Immature natural killer cell (primary cell): Measurements from ENCODE around the gene GPAT2. TPM values are rescaled to one million over a fixed set of nuclear protein-coding genes. Genes with fewer than 3 reads are reported as not detected.
"Not testable (repeated sequence)": the region's sequence is repeated elsewhere in the genome, so short reads cannot be mapped to it uniquely, and the experiment has no call there.

ENCODE experiments used
- DNase-seq, 3 donors: peaks; one replicate each; pipeline ENCODE4 v3.0.0; 2022; ENCODE audit warnings: mixed read lengths in 1 of 3
- H3K27ac Mint-ChIP-seq, 6 donors: one replicate each; pipeline ENCODE4 v1.8.0; 2020; ENCODE audit warnings: mixed read lengths in 6 of 6, mild to moderate bottlenecking in 5 of 6, inconsistent platforms in 4 of 6, moderate library complexity in 3 of 6
- H3K27me3 Mint-ChIP-seq, 3 donors: one replicate each; pipeline ENCODE4 v1.8.0; 2020 to 2021; ENCODE audit warnings: low read depth in 3 of 3, mild to moderate bottlenecking in 3 of 3, mixed read lengths in 3 of 3, moderate library complexity in 3 of 3, inconsistent platforms in 1 of 3
- H3K36me3 Mint-ChIP-seq, 3 donors: one replicate each; pipeline ENCODE4 v1.8.0; 2020; ENCODE audit warnings: mixed read lengths in 3 of 3, inconsistent platforms in 2 of 3, mild to moderate bottlenecking in 2 of 3
- H3K4me1 Mint-ChIP-seq, 2 donors: one replicate each; pipeline ENCODE4 v1.8.0; 2020; ENCODE audit warnings: inconsistent platforms in 2 of 2, mild to moderate bottlenecking in 2 of 2, mixed read lengths in 2 of 2, moderate library complexity in 1 of 2
- H3K4me3 Mint-ChIP-seq, 5 donors: one replicate each; pipeline ENCODE4 v1.8.0; 2020; ENCODE audit warnings: mild to moderate bottlenecking in 5 of 5, mixed read lengths in 5 of 5, inconsistent platforms in 3 of 5, moderate library complexity in 3 of 5
- H3K9me3 Mint-ChIP-seq, 6 donors: one replicate each; pipeline ENCODE4 v1.8.0; 2020; ENCODE audit warnings: mild to moderate bottlenecking in 6 of 6, mixed read lengths in 6 of 6, inconsistent platforms in 4 of 6, moderate library complexity in 3 of 6
- polyA plus RNA-seq, 3 donors: library from polyadenylated mRNA; unstranded; fragments of 300-500 nt; fragmentation: Illumina TruSeq; gene quantifications; one replicate each; pipeline ENCODE4 v1.2.3, GENCODE V29; 2021

GPAT2 gene
- polyA plus RNA-seq, 3 donors from 2014 or later: 4.2 to 11.3 (median 6.8) TPM

GRCh38 chr2:96022701-96023447 is 11.8 kb downstream of the GPAT2 start:
- H3K27me3 Mint-ChIP-seq, H3K36me3 Mint-ChIP-seq, H3K4me1 Mint-ChIP-seq, H3K4me3 Mint-ChIP-seq, H3K9me3 Mint-ChIP-seq: not testable (repeated sequence)
- peak overlapping the region in 1 of 6 donors; percentile 34 for H3K27ac Mint-ChIP-seq
- DNase-seq: peak; percentile 66 to 77 (median 69)

DNA sequence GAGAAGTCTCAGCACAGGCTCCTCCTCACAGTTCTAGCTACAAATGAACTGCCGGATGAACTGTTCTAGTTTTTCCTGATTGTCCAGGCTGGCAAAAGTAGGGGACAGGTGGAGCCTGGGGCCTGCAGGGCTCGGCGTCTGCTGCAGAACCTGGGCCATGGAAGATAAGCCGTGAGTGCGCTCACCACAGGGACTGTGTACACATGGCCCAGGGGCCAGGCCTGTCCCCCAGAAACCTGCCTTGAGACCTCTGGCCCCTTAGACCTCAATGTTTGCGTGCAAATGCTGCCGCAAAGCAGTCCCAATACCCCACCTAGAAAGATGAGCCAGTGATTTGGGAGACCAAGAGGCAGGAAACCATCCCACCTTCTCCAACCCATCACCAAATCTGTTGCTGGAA is 12.6 kb downstream of the GPAT2 start:
- H3K27me3 Mint-ChIP-seq, H3K27ac Mint-ChIP-seq, H3K4me3 Mint-ChIP-seq, DNase-seq, H3K36me3 Mint-ChIP-seq, H3K4me1 Mint-ChIP-seq, H3K9me3 Mint-ChIP-seq: not testable (repeated sequence)

GRCh38 chr2:96021142-96021541 is 13.6 kb downstream of the GPAT2 start:
- not testable (repeated sequence) for DNase-seq, H3K4me3 Mint-ChIP-seq, H3K36me3 Mint-ChIP-seq, H3K4me1 Mint-ChIP-seq, H3K27me3 Mint-ChIP-seq, H3K27ac Mint-ChIP-seq, H3K9me3 Mint-ChIP-seq

DNA sequence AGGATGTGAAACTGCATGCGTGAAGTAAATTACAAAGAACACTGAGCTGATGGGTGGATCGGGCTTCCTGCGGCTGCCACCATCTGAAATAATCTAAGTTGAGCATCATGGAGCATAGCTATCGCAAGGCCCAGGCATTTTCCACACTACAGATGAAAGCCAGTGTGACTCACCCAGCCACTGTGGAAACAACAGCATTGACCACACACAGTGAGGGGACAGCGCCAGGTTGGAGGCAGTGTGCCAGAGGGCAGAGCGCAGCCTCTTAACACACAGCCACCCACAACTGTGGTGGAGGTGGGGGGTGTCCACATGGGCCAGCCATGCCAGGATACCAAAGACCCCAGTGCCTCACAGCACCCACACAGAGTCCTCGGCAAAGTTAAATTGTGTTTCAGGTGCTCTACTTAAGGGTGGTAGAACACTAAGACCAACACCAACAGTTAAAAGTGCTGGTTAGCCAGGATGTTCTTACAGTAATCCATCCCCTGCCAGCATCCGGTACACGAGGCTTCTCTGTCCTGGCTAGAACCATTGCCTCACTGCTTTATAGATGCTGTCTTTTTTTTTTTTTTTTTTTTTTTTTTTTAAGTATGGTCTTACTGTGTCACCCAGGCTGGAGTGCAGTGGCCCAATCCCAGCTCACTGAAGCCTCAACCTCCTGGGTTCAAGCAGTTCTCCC is 14.7 kb downstream of the GPAT2 start:
- not testable (repeated sequence) for H3K9me3 Mint-ChIP-seq, H3K4me1 Mint-ChIP-seq

DNA sequence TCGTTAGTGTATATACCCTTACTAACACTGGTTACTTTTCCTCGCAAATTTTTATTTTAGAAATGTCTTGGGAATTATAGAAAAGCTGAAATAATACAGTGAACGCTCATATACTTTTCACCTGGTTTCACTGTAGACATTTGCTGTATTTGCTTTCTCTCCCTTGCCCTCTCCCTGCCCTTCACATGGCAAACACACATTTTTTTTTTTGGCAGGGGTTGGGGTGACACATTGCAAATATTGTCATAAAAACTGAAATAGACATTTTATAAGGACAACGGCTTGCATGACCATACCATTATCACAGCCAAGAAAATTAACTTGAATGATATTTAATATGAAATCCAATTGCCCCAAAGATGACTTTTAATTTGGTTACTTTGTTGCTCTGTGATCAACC is 18.4 kb downstream of the GPAT2 start:
- H3K27me3 Mint-ChIP-seq, H3K9me3 Mint-ChIP-seq, H3K36me3 Mint-ChIP-seq, DNase-seq, H3K4me1 Mint-ChIP-seq, H3K27ac Mint-ChIP-seq, H3K4me3 Mint-ChIP-seq: not testable (repeated sequence)

More for the DNA sequence above, 14.7 kb downstream of the GPAT2 start:
- H3K27me3 Mint-ChIP-seq, H3K4me3 Mint-ChIP-seq, H3K27ac Mint-ChIP-seq, DNase-seq, H3K36me3 Mint-ChIP-seq: not testable (repeated sequence)

GRCh38 chr2:96012792-96013264 is 21.9 kb downstream of the GPAT2 start:
- not testable (repeated sequence) for DNase-seq, H3K36me3 Mint-ChIP-seq, H3K9me3 Mint-ChIP-seq, H3K4me3 Mint-ChIP-seq, H3K27me3 Mint-ChIP-seq
- Mint-ChIP-seq H3K27ac (peak overlapping the region in 1 of 6 donors; percentile 32), H3K4me1 (peaks cover 10 to 12% of the 10 kb centered on the region in 2 donors)

DNA sequence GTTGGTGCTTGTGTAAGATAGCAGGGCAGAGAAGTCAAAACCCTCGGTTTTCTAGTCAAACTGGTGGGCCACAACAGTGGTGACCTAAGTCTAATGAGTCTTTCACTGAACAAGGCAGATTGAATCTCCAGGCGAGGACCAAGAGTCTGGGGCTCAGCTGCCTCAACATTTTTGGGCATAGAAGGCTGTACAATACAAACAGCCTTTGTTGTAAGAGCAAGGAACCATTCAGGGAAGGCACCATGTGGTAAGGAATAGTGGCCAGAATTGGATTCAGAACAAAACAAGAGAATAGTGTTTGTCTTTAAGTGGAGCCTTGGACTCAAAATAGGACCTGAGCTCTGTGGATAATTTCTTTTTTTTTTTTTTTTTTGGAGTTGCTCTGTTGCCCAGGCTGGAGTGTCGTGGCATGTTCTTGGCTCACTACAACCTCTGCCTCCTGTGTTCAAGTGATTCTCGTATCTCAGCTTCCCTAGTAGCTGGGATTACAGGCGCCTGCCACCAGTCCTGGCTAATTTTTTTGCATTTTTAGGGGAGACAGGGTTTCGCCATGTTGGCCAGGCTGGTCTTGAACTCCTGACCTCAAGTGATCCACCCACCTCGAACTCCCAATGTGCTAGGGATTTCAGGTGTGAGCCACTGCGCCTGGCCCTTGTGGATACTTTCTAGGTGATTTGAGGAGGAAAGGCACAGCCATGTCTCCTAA is 22.5 kb downstream of the GPAT2 start:
- H3K9me3 Mint-ChIP-seq, H3K27me3 Mint-ChIP-seq, DNase-seq, H3K36me3 Mint-ChIP-seq: not testable (repeated sequence)
- Mint-ChIP-seq H3K27ac (peak overlapping the region in 3 of 6 donors; percentile 22 to 65 (median 29)), H3K4me3 (peak overlapping the region in 2 of 5 donors; percentile 0 to 49), H3K4me1 (peaks cover 10 to 12% of the 10 kb centered on the region in 2 donors)

GRCh38 chr2:96011129-96011455 is 23.6 kb downstream of the GPAT2 start:
- DNase-seq: peak in 1 of 3 donors; percentile 13
- Mint-ChIP-seq H3K4me1 (peaks cover 10 to 12% of the 10 kb centered on the region in 2 donors), H3K27ac (peak overlapping the region in 2 of 6 donors; percentile 22 to 68), H3K4me3 (peak overlapping the region; percentile 33 to 57 (median 52))
- H3K36me3 Mint-ChIP-seq, H3K27me3 Mint-ChIP-seq, H3K9me3 Mint-ChIP-seq: not testable (repeated sequence)

DNA sequence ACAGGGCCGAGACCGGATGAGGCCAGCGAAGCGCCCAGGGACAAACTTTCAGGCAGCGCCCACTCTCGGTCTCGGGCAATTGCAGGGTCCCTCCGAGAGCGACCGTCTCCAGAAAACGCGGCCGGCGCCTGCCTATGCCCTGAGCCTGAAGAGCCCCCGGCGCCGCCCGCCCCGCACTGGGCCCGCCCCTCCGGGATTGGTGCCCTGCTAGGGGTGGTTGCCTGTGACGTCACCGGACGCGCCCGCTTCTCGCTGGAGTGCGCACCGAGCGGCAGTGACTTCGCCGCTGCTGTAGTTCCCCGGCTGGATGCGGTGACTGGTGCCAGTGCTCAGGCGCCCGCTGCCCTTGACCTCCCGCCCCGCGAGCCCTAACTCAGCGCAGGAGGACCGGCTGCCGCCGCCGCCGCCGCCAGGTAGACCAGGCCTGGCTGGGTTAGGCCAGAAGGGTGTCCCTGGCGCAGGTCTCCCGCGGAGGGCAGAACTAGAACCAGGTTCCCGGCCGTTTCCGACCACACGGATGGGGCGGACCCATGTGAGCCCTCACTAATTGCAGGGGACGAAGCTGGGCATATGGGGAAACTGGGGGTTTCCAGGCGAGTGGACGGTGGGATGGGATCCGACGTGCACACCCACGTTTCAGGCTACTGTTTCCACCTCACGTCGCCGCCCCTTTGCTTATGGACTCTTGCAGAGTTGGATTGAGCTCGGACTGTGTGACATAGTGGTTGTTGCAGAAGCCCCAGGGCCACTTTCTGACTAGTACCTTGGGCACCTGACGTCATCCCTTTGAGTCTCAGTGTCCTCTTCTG is 24.2 kb downstream of the GPAT2 start:
- Mint-ChIP-seq H3K4me1 (peaks cover 10 to 12% of the 10 kb centered on the region in 2 donors), H3K27ac (peak overlapping the region; percentile 14 to 92 (median 79))

DNA sequence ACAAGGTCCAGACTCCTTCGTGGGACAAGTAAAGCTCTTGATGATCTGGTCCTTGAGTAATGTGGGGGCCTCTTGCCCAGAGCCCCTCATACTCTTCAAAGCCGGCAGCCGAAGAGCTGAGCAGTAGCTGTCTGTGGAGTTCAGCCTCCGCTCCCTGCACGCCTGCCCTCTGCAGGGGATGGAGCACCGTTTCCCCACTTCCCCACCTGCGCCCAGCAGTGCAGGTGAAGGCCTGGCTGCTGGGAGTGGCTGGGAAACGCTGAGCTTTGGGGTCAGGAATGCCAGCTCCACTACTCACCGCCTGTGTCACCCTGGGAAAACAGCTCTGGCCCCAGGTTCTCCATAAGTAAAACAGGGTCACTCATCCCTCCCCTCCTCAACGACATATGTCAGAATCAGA is 24.9 kb downstream of the GPAT2 start:
- not testable (repeated sequence) for H3K9me3 Mint-ChIP-seq, DNase-seq, H3K36me3 Mint-ChIP-seq
- Mint-ChIP-seq H3K4me3 (peak overlapping the region; percentile 79 to 86 (median 80)), H3K27me3 (peaks cover 0 to 13% (median 6%) of the 10 kb centered on the region in 3 donors), H3K4me1 (peaks cover 10 to 12% of the 10 kb centered on the region in 2 donors), H3K27ac (peak overlapping the region; percentile 14 to 92 (median 79))

More for the DNA sequence above, 24.2 kb downstream of the GPAT2 start:
- Mint-ChIP-seq H3K27me3 (peaks cover 0 to 13% (median 6%) of the 10 kb centered on the region in 3 donors), H3K4me3 (peak overlapping the region; percentile 79 to 86 (median 80))
- DNase-seq: peak; percentile 93
- H3K9me3 Mint-ChIP-seq, H3K36me3 Mint-ChIP-seq: not testable (repeated sequence)

DNA sequence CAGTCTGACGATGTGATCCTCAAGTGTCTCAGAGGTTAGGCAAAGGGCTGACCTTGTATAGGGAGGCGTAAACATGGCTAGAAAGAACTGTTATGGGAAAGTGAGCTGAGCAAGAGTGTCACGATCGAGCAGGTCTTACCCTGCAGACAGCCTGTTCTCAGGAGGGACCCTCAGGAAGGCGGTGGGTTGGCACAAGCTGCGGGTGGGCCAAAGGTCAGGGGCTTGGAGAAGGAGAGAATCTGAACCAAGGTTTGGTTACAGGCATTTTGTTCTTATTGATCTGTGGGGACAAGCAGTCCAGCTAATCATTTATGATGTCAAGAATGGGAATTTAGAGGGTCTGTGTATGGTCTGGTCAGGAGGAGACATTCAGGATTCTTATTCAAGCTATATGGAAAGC is 26.7 kb downstream of the GPAT2 start:
- not testable (repeated sequence) for DNase-seq, H3K9me3 Mint-ChIP-seq, H3K36me3 Mint-ChIP-seq
- Mint-ChIP-seq H3K4me3 (peak overlapping the region in 1 of 5 donors; percentile 39), H3K4me1 (peaks cover 10 to 12% of the 10 kb centered on the region in 2 donors), H3K27ac (peak overlapping the region in 1 of 6 donors; percentile 3), H3K27me3 (peaks cover 0 to 13% (median 6%) of the 10 kb centered on the region in 3 donors)

- H3K27me3 Mint-ChIP-seq: peaks cover 0 to 16% (median 6%) of the 10 kb centered on the region in 3 donors
- not testable (repeated sequence) for H3K36me3 Mint-ChIP-seq, H3K4me3 Mint-ChIP-seq, DNase-seq, H3K27ac Mint-ChIP-seq, H3K9me3 Mint-ChIP-seq
- peaks cover 10 to 12% of the 10 kb centered on the region in 2 donors for H3K4me1 Mint-ChIP-seq
Measured at GRCh38 chr2:96006248-96006647, 28.5 kb downstream of the GPAT2 start.

DNA sequence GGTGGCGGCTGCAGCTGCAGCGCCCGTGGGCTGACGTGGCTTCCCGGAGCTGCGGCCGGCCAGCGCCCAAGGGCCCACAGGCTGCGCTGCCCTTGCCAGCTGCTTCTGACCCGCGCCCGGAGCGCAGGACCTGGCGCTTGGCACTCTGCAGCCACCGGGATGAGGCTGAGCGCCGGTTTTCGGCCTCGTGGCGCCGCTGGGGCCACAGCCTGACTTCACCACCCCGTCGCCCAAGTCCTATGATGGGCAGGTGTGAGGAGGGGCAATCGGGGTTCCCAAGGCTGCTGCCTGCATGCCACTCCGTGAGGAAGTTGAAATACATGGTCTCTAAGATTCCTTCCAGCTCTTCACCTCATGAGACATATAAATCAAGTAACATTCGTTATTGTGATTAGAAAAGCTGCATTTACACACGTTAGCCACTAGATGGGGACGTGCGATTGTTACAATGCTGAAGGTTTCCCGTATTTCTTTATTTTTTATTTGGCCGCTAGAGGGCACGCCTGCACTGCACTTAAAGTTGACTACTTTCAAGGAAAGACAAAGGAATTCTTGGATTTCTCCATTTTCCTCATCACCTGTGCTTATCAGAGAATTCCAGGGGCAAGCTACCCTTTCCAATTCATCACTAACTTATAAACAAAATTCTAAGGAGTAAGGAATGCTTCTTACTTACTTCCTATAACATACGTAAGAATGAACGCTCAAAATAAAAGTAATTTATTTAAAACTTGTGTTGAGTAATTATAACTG is 42.0 kb downstream of the GPAT2 start:
- H3K4me1 Mint-ChIP-seq: peaks cover 6 to 13% of the 10 kb centered on the region in 2 donors
- H3K27me3 Mint-ChIP-seq, H3K36me3 Mint-ChIP-seq, H3K9me3 Mint-ChIP-seq: not testable (repeated sequence)
- peak; percentile 63 to 70 (median 64) for DNase-seq
- peak overlapping the region; percentile 82 to 95 (median 92) for H3K27ac Mint-ChIP-seq
- peak overlapping the region; percentile 93 to 96 (median 94) for H3K4me3 Mint-ChIP-seq
